ENCODE results near the gene HECA. TPM values are rescaled to one million over a fixed set of nuclear protein-coding genes. Genes with fewer than 3 reads are reported as not detected.

Gene HECA
- polyA plus RNA-seq, 3 donors, result 2.1 to 28.7 (median 3.3) TPM

DNA sequence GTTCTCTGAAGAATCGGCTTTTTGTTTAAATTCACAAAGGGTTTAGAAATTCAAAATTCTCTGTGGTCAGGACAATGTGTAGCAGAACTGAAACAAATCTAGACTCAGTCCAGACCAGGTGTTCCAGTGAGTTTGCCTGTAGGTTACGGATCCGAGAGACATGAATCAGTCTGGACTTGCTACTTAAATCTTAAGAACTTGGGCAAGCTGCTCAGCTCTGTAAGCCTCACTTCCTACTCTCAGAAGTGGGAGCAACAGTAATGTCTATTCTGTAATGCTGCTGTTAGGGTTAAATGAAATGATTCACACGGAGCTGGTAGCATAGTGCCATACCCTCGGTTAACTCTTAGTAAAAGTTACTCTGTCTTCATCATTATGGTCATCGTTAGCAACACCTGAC lies 37.7 kb downstream of the HECA start:
- no peaks in the 10 kb centered on the region for H3K9me3 ChIP-seq (replicated peaks in 1 of 2; ENCODE audit: control insufficient read depth in 1 of 2, insufficient read depth in 1 of 2, low read length in 2 of 2)
- 100% methylated on average over 2 of the region's 6 CpGs for WGBS (ENCODE audit: insufficient coverage)
- Mint-ChIP-seq H3K4me3 (no peak overlapping the region), H3K36me3 (peaks cover 74 to 77% of the 10 kb centered on the region in 2 donors), H3K9me3 (peaks cover 0 to 2% (median 0%) of the 10 kb centered on the region in 7 donors), H3K27ac (peak overlapping the region in 1 of 7 donors; percentile 22), H3K4me1 (peaks cover 23% of the 10 kb centered on the region), H3K27me3 (ENCODE audit: low read depth in 3 of 3) (no peaks in the 10 kb centered on the region)
- H3K27me3 ChIP-seq (ENCODE audit: control insufficient read depth in 2 of 2, insufficient read depth in 2 of 2, low read length in 2 of 2), result no peaks in the 10 kb centered on the region
- H3K4me3 ChIP-seq (replicated peaks in 1 of 3; ENCODE audit: low read depth in 2 of 3, low read length in 3 of 3), result no peak overlapping the region
- H3K36me3 ChIP-seq (replicated peaks in 1 of 2; ENCODE audit: control insufficient read depth in 1 of 2, insufficient read depth in 2 of 2, low read length in 2 of 2), result peaks cover 40 to 91% of the 10 kb centered on the region in 2 donors
- H2AFZ ChIP-seq (ENCODE audit: insufficient read depth, low read depth, low read length, poor library complexity, severe bottlenecking), result no peak overlapping the region
- DNase-seq, result no peak
- peak overlapping the region in 1 of 2 donors; percentile 32 for H3K27ac ChIP-seq (ENCODE audit: low read depth in 1 of 2, low read length in 2 of 2)
- no peak overlapping the region for H3K9ac ChIP-seq (ENCODE audit: insufficient read depth, low read length, poor library complexity, severe bottlenecking)
- H3K79me2 ChIP-seq (ENCODE audit: insufficient read depth, low read length), result peaks cover 80% of the 10 kb centered on the region
- peaks cover 94% of the 10 kb centered on the region for H4K20me1 ChIP-seq (ENCODE audit: insufficient read depth, low read length)
- no peak for TF ChIP-seq CTCF (IDR thresholded peaks at IDR 0.05)
- peaks cover 15 to 24% of the 10 kb centered on the region in 2 donors for H3K4me1 ChIP-seq (ENCODE audit: control insufficient read depth in 1 of 2, insufficient read depth in 2 of 2, low read length in 2 of 2)
- intact Hi-C loops (cut with micrococcal nuclease), result loop anchor here in 1 of 2 donors (5.0 kb wide), 1 partner anchor 35 kb away; the partner anchor contains the start of gene HECA
- H3K4me2 ChIP-seq (replicated peaks; ENCODE audit: extremely low read depth, low read length, poor library complexity, severe bottlenecking), result no peak overlapping the region

DNA sequence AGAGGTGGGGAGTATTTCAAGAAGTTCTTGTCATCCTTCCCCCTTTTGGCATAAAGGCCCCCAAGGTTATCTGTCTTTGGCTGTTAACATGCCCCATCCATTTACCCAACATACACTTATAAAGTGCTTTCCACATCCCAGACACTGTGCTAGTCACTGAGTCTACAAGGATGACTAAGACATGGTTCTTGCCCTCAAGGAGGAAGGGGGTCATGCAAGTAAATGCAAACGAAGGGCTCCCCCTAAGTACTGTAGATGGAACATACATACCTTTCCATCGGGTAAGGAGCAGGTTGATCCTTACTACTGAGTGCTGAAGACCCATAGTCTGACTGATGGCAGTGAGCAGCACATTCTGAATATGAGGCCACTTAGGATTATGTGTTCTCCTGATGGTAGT lies 38.3 kb downstream of the HECA start:
- Histone ChIP-seq H4K20me1 (ENCODE audit: insufficient read depth, low read length) (peaks cover 88% of the 10 kb centered on the region), H3K4me1 (ENCODE audit: control insufficient read depth in 1 of 2, insufficient read depth in 2 of 2, low read length in 2 of 2) (peaks cover 15 to 30% of the 10 kb centered on the region in 2 donors), H3K4me2 (replicated peaks; ENCODE audit: extremely low read depth, low read length, poor library complexity, severe bottlenecking) (no peak overlapping the region), H3K9me3 (replicated peaks in 1 of 2; ENCODE audit: control insufficient read depth in 1 of 2, insufficient read depth in 1 of 2, low read length in 2 of 2) (no peaks in the 10 kb centered on the region), H3K27me3 (ENCODE audit: control insufficient read depth in 2 of 2, insufficient read depth in 2 of 2, low read length in 2 of 2) (no peaks in the 10 kb centered on the region), H3K9ac (ENCODE audit: insufficient read depth, low read length, poor library complexity, severe bottlenecking) (no peak overlapping the region), H3K27ac (ENCODE audit: low read depth in 1 of 2, low read length in 2 of 2) (peak overlapping the region in 1 of 2 donors; percentile 32), H3K36me3 (replicated peaks in 1 of 2; ENCODE audit: control insufficient read depth in 1 of 2, insufficient read depth in 2 of 2, low read length in 2 of 2) (peaks cover 43 to 91% of the 10 kb centered on the region in 2 donors), H3K4me3 (replicated peaks in 1 of 3; ENCODE audit: low read depth in 2 of 3, low read length in 3 of 3) (no peak overlapping the region), H2AFZ (ENCODE audit: insufficient read depth, low read depth, low read length, poor library complexity, severe bottlenecking) (no peak overlapping the region), H3K79me2 (ENCODE audit: insufficient read depth, low read length) (peaks cover 74% of the 10 kb centered on the region)
- intact Hi-C loops (cut with micrococcal nuclease), result loop anchor here in 1 of 2 donors (5.0 kb wide), 1 partner anchor 36 kb away; the partner anchor contains the start of gene HECA
- H3K9me3 Mint-ChIP-seq, result peaks cover 0 to 2% (median 0%) of the 10 kb centered on the region in 7 donors
- no peak overlapping the region for H3K4me3 Mint-ChIP-seq
- peaks cover 73 to 75% of the 10 kb centered on the region in 2 donors for H3K36me3 Mint-ChIP-seq
- no peak for TF ChIP-seq CTCF (IDR thresholded peaks at IDR 0.05)
- H3K4me1 Mint-ChIP-seq, result peaks cover 27% of the 10 kb centered on the region
- DNase-seq, result peak in 2 of 3 donors; percentile 17 to 50
- H3K27me3 Mint-ChIP-seq (ENCODE audit: low read depth in 3 of 3), result no peaks in the 10 kb centered on the region
- peak overlapping the region in 2 of 7 donors; percentile 38 to 49 for H3K27ac Mint-ChIP-seq
- WGBS (ENCODE audit: insufficient coverage), result 58% methylated on average over 2 of the region's 2 CpGs
